GM20431 (cell line): Measurements from ENCODE around the gene FBXL22.

Source experiments
- in situ Hi-C: fragments of 300-500 bp; cut with MseI, MboI; formaldehyde crosslinking; loops from one replicate; pipeline ENCODE4 v1.15.0; 2020; ENCODE audit warnings: low sequenced_read_pairs; ENCODE audit not compliant: unreplicated experiment

FBXL22 gene, protein sequence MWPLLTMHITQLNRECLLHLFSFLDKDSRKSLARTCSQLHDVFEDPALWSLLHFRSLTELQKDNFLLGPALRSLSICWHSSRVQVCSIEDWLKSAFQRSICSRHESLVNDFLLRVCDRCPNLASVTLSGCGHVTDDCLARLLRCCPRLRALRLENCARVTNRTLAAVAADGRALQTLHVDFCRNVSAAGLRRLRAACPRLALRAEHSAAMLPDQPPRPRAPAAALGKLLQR

DNA sequence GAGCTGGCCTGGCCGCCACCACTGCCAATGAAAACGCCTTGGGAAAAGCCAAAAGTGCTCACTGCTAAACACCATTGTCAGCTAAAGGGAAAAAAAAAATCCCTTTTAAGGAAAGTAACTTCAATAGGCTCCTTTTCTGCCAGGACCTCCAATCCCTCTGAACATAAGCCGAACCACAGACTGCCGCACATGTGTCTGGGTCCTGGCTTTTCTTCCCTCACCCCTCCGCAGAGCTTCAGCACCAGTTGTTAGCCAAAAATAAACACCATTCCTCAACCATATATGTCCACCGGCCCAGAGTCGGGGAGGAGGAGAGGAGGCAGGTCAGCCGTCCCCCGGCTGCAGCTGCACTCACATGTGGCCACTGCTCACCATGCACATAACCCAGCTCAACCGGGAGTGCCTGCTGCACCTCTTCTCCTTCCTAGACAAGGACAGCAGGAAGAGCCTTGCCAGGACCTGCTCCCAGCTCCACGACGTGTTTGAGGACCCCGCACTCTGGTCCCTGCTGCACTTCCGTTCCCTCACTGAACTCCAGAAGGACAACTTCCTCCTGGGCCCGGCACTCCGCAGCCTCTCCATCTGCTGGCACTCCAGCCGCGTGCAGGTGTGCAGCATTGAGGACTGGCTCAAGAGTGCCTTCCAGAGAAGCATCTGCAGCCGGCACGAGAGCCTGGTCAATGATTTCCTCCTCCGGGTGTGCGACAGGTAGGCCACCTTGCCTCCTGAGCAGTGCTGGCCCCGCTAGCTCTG is at the start of gene FBXL22:
Gene FBXL22, plus strand, starts transcription at position 350 of the 753 bp plus-strand sequence. Its CDS starts 6 bp downstream, at position 356.
- in situ Hi-C loops: no loop called here

DNA sequence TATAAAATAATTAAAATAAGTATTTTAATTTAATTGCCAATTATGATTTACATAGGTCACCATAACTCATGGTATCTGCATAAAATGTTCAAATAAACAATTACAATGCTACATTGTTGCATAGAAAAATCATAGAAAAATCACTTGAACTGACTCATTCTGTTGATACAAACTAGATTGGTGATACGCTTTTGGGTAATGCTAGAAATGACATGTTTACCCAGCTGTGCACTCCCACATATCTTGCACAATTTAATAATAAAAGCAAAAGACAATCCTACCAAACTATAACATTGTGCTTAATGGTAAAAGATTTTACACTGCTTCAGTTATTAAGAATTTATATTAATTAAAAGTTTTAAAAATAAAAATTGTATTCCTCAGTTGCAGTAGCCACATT is 45.8 kb upstream of the FBXL22 start:
- in situ Hi-C loops: no loop called here

DNA sequence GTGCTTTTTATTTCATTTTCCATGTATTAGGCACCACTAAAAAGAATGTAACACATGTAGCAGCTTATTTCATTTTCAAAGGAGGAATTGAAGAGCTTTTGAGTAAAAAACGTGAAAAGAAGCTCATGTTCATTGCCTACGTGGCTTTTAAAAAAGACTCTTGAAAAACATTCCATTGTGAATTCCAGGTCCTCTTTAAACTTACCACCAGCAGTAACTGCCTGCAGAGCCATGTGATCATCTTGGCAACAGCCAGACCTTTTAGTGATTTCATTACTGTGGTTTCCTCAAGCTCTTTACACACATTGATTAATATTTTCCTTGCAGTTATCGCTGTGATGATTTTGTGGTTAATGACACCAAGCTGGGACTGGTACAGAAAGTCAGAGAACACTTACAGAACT is 43.8 kb upstream of the FBXL22 start:
- in situ Hi-C loops: no loop called here

DNA sequence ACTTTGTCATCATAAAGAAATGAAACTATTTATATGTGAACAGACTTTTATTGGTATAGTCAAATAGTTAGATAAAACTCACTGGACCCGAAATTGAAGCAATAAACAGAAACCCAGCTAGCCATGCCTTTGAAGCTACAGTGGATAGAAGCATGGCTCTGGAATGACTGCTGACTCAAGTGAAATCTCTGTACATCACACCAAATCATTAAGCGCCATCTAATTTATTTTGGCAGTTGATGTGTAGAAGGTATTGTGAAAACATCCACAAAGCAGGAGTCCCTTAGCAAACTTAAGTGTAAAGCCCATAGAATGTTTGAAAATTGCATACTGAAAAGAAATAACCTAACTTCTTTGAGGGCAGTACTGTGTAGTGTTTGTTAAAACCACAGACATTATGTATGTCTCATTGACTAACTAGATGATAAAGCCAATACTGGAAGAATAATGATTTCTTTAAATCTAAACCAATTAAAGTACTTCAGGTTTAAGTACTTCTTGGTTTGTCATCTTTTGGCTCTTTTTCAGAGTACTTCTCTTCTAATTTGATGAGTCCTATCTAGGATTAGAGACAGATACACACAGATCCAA is 42.8 kb upstream of the FBXL22 start:
- in situ Hi-C loops: no loop called here

DNA sequence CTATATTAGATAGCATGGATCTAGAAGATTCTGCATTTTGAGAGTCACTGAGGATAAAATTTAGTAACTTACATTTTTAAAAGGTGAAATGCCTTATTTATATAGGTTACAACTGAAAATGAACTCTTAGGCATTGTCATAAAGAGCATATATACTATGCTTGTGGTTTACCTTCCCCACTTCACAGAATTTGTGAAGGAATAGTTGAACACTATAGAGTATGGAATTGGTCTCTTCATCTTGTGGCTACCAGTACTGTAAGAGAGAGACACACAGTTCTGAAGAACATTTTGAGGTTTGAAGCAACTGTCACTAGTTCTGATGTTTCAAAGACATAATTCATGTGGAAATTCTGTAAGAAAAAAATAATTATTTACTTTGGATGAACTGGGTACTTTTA is 41.7 kb upstream of the FBXL22 start:
- in situ Hi-C loops: no loop called here

DNA sequence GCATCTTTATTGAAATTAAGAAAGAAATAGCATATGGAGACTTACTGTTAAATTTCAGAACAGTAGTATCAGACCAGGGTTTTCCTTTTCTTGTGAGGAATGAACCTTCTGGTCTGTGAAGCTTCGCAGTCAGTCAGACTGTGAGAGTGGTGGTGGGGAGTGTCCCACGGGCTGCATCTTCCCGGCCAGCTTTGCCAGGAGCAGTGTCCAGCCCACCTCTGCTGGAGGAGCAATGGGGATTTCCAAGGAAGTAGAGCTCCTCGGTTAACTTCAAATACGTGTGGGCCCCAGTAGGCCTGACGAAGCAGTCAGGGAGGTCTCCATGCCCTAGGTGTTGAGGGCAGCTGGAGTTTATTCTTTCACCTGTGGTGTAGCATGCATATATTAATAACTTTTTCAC is 40.9 kb upstream of the FBXL22 start:
- in situ Hi-C loops: no loop called here

DNA sequence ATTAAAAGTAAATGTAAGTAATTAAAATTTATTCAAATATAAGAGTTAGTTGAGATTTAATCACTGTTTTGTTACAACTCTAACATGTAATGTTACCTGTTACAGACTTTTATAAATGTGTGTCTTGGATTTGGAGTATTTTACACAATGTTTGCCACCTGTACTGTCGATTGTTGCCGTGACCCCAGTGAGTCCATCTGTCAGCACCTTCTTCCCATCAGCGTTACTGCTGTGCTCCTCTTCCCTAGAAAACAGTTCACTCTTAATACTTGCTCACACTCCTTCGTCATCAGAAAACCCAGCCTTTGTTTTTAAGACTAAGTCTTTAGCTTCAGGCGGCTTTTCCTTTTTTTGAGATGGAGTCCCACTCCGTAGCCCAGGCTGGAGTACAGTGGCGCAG is 40.5 kb upstream of the FBXL22 start:
- in situ Hi-C loops: no loop called here

DNA sequence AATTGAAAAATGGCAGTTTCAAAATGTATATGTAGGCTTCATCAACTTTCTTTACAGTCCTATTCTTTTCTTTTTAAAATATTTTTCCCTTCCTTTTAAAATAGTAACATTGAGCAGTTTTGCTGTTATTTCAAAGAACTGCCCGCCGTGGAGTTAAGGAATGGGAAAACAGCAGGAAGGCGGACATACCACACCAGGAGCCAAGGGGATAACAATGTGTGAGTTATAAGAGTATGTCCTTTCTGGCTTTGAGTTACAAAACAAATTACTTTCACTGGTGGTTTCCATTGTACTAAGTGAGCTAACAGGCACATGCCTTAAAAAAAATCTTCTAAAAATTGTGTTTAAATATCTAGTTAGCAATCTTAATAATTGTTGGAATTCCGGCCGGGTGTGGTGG is 37.4 kb upstream of the FBXL22 start:
- in situ Hi-C loops: no loop called here

DNA sequence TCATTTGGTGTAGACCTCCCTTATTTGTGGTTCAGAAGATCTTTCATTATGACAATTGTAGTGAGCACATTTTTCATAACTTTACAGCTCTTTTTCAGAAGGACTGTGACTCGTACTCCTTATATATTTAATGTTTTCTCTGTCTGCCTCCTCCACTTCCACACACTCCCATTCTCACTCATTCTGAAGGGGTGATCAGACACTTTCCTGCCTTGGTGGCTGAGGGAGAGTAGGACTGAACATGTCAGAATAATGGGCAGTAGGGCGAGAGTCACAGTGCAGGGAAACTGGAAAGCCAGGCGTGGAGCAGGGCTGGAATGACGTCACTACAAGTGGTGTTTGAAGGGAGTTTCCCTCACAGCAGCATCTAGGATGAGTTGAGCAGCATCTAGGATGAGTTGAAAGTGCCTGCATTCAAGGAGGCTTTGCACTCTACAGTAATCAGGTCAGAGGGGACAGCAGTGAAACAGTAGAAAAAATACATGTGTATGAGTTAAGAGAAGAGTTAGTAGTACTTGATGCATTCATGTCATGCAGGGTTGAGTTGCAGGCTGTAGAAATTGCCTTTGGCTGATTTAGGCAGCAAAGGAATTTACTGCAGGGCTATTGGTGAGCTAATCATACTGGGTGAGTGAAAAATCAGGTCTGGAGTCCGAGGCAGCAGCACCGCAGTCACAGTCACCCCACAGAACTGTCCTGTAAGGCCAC is 36.3 kb upstream of the FBXL22 start:
- in situ Hi-C loops: no loop called here

DNA sequence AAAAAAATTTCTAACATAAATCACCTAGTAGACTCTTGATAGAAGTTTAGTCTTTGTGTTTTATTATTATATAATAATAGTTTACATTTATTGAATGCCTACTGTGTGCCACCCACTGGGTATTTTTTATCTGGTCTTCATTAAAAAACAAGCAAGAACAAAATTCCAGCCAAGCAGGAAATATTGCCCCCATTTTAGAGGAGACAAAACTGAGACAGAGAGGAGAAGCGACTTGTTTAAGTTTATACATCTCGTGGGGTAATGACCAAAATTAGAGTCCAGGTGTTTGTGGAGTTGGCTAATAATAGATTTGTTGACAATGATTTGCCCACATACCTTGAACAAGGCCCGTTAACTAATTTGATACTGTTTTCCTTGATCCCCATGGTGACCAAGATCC is 33.1 kb upstream of the FBXL22 start:
- in situ Hi-C loops: no loop called here

DNA sequence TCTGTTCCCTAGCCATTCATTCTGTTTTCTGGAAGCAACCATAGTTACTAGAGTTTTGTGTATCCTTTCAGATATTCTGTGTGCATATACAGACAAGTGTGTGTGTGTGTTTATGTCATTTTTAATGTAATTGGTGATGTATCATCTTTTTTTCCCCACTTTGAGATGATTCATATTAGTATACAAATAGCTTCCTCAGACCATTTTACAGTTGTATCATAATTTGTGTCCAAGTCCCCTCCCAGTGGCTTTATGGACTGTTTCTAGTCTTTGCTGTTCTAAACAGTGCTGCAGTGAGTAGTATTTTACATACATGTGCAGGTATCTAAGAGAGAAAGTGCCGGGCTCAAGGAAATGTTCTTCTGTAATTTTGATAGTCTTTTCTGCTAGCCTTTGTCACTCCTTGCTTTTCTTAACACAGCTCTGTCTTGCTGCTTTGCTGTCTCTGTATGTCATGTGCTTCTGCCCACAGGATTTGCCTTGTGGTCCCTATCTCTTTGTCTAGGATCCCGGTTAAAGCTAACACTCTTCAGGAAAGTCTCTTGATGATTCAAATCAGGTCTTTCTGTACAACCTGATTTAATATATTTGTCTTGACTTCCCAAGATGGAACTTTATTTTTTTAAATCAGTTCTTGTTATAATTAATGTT is 31.5 kb upstream of the FBXL22 start:
- in situ Hi-C loops: no loop called here

DNA sequence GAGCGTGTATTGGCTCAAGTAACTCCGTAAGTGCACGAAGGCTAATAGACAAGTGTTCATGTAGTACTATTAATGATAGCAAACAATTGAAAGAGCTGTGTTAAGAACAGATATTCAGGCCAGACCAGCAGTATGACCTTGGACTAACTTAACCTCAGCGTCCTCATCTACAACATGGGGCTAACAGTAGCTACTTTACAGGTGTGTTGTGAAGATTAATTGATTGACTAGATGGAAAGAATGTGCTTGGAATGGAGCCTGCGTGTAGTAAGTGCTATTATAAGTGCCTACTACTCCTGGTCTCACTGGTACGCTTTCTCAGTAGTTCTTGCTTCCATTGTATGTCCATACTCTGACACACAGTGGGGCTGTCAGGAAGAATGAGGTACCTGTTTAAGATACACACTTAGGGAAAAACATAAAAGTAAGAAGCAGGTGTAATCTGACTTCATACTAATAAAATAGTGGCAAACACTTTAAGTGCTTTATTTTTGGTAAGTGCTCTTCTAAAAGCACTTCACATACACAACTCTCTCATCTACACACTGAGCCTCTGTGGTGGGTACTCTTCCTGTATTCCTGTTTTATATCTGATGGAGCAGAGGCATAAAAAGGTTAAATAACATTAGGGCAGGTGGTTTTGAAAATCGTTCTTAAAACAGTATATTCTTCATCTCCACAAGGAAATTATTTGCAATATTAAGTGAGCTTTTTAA is 24.3 kb upstream of the FBXL22 start:
- in situ Hi-C loops: no loop called here

DNA sequence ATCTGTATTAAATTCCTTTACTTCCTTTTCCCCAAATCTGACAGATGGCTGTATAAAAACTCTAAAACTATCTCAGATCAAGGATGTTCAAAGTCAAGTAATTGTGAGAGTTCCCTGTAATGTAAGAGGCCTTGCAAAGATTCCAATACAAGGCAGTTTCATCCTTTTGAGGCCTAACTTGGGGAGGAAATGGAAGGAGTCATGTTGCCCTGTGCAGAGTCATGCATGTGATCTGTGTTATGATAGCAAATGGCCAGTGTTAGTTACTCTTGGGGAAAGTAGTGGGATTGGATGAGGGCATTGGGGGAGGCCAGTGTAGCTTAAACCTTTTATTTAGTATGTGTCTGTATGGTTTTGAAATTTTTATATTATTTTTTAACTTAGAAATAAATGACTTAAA is 23.7 kb upstream of the FBXL22 start:
- in situ Hi-C loops: no loop called here

DNA sequence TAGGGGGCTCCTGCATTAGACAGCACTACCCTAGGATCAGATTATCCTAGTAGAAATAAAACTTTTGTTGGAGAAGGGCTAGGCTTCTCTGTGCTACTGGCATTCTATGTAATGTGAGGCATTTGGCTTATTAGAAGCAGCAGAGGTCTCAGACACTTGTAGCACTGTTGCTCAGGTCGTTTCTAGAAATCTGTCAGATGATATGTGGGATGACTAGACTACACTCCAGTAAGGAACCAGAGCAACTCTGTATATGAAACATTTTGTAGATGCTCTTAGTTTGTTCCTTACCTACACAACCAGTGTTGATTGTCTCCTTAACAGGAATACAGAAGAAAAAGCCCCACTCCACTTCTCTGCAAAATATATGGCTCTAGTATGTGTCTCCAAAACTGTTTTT is 21.9 kb upstream of the FBXL22 start:
- in situ Hi-C loops: no loop called here

DNA sequence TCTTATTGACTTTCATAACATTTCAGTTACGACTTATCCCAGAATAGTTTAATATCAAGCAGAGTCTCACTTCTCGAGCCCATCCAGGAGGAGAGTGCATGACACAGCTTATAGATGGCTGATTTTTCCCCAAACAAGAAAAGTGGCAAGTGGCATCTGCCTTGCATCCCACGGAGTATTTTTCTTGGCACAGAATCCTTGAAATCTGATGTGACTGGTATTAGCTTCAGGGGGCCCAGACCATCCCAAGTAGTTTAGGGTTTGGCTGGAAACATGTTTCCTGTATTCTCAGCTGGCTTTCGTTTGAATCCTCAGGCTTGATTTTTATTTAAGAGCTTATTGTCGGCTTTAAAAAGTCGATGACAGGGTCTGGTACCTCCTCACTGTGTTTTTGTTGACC is 20.7 kb upstream of the FBXL22 start:
- in situ Hi-C loops: no loop called here

DNA sequence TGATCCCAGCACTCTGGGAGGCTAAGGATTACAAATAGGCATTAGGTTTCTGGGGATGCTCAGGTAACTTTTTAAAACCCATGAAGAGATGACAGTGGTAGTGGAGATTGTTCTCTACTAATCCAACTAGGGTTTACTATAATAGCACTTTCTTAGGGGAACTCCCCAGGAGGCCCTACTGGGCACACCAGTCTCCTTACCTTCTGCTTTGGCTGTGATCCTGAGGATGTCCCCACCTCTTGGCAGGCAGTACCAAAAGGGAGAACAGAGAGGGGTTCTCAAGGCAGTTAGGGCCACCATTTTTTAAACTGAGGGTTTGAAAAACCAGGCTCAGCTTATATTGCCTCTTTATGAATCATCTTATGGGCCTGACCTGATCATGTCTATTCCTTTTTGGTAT is 15.0 kb upstream of the FBXL22 start:
- in situ Hi-C loops: no loop called here

DNA sequence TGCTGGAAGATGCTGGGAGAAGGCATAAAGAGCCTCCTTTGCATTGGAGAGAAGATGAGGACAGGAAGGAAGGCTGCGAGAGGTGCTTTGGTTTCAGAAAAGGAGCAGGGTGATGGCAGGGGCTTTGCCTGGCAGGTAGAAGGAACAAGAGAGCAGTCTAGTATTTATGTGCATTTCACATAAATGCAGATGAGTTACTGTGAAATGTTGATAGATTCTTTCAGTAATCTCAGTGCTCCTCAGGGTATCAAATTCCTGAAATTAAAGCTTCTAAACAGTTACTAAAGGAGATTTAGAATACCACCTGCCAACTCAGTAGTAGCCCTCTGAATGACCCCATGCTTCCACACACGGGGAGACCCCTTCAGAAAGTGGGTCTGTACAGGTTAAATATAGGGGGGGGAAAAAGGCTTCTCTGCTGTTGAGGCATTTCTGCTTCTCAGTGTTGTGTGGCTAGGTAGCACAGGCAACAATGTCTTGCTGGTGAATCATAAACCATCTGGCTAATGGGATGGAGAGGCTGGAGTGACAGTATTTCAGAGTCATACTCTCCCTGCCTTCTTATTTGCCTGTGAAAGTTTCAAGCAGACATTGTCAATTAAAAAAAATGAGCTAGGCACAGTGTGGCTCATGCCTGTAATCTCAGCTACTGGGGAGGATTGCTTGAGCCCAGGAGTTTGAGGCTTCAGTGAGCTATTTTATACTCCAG is 14.3 kb upstream of the FBXL22 start:
- in situ Hi-C loops: no loop called here

DNA sequence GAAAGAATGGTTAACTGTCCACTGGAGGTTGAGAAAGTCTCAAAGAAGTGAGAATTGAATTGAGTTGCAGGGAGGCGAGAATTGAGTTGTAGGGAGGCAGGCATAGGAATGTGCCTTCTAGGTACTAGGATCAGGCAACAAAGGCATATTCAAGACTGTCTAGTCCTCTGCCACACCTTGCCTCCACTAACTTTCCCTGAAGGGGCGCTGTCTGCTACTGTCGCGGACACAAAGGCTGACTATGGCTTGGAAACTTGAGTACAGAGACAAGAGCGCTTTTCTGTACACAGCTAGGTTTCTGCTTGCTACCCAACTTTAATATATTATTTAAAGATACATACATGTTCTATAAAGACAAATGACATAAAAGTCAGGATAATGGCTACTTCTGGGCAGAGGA is 10.4 kb upstream of the FBXL22 start:
- in situ Hi-C loops: no loop called here

DNA sequence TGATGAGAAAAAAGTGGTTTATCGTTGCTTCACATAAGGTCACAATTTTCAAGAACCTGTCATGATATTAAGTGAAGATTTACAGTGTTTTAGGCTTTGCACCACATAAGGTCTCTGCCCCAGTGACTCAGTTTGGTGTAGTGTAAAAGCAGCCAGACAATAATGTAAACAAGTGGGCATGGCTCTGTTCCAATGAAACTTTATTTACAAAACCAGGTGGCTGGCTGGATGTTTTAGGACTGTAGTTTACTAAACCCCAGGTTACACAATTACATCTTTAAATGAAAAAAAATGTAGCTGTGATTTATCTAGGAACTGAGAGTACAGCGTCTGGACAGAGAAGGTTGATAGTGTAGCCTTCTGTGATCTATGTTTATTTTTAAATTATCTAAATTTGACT is 9.7 kb upstream of the FBXL22 start:
- in situ Hi-C loops: no loop called here
